Mucosa of descending colon (tissue), 3 donors: Measurements from ENCODE around the gene DYNC1LI2. TPM values are rescaled to one million over a fixed set of nuclear protein-coding genes. Genes with fewer than 3 reads are reported as not detected.

Experiments used
- ATAC-seq: fragments of 200-7000 bp; cut with Tn5 transposase; one replicate; pipeline ENCODE4 v1.9.1; 2020; ENCODE audit warnings: mild to moderate bottlenecking, moderate library complexity
- DNase-seq, 3 donors: peaks; one replicate each; pipeline ENCODE4 v3.0.0-alpha.2; 2020
- H3K36me3 ChIP-seq: fragments of 200-600 bp; one replicate; pipeline ENCODE4 v1.8.0; 2021; ENCODE audit warnings: low read depth, mild to moderate bottlenecking
- H3K4me1 ChIP-seq: fragments of 200-600 bp; one replicate; pipeline ENCODE4 v1.8.0; 2021; ENCODE audit warnings: low read depth, mild to moderate bottlenecking
- H3K4me3 ChIP-seq: fragments of 200-600 bp; one replicate; pipeline ENCODE4 v1.8.0; 2021; ENCODE audit warnings: mild to moderate bottlenecking
- H3K9me3 ChIP-seq: fragments of 200-600 bp; one replicate; pipeline ENCODE4 v1.8.0; 2021; ENCODE audit warnings: mild to moderate bottlenecking
- CTCF ChIP-seq: fragments of 200-600 bp; IDR thresholded peaks from one replicate; pipeline ENCODE4 v1.8.0; 2022; ENCODE audit warnings: antibody characterized with exemption, mild to moderate bottlenecking
- intact Hi-C, 2 donors: fragments of 100-400 bp; cut with DNase I in 1 of 2; cut with micrococcal nuclease in 1 of 2; formaldehyde crosslinking; loops; one replicate each; pipeline versions ENCODE4 v1.11.0 to v1.11.1; 2022; cut with DNase I, micrococcal nuclease
- total RNA-seq, 3 donors: library from RNA; stranded (reverse); fragmentation: NEBNext Ultra II Directional in 2 of 3; extraction: Animal tissue kit (Norgen Biotek cat#: 25700) in 2 of 3; gene quantifications; one replicate each; pipeline versions ENCODE4 v1.2.1 to v1.2.4, GENCODE V29; 2021 to 2023
- donor health status: DM: no; HTN: no; CAD: no; lungs with moderate emphysema.
- donor health status: DM: no; HTN: no; CAD: no.
- donor health status: DM: no; HTN: yes; CAD: no.

The DYNC1LI2 gene
- total RNA-seq, 3 donors from 2014 or later = 153 to 249 (median 217) TPM

DNA sequence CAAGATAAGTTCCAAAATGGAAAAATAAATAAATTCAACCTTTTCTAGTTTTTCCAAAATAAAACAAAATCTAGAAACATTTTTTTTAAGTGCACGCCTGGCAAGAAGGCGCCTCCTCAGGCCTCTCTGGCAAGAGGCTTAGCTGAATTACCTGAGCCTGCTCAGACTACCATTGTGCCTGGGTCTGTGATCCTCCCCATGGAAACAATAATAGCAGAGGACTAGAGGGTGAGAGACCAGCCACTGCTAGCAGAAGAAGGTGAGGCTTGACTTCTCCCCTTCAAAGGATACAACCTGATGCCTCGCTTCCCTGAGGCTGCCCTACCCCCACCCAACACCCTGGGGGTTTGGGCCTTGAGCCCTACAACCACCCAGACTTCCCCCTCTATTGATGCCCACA, 35.1 kb upstream of the DYNC1LI2 start:
- Histone ChIP-seq H3K9me3 (no peaks in the 10 kb centered on the region), H3K4me3 (no peak overlapping the region), H3K4me1 (no peaks in the 10 kb centered on the region), H3K36me3 (no peaks in the 10 kb centered on the region)
- no peak for TF ChIP-seq CTCF
- DNase-seq = no peak
- intact Hi-C loops = no loop called here
- ATAC-seq = no peak

GRCh38 chr16:66776457-66776856, 25.0 kb upstream of the DYNC1LI2 start:
- ATAC-seq = no peak
- intact Hi-C loops = no loop called here
- Histone ChIP-seq H3K36me3 (no peaks in the 10 kb centered on the region), H3K4me1 (no peaks in the 10 kb centered on the region), H3K4me3 (no peak overlapping the region), H3K9me3 (no peaks in the 10 kb centered on the region)
- no peak for TF ChIP-seq CTCF
- no peak for DNase-seq

DNA sequence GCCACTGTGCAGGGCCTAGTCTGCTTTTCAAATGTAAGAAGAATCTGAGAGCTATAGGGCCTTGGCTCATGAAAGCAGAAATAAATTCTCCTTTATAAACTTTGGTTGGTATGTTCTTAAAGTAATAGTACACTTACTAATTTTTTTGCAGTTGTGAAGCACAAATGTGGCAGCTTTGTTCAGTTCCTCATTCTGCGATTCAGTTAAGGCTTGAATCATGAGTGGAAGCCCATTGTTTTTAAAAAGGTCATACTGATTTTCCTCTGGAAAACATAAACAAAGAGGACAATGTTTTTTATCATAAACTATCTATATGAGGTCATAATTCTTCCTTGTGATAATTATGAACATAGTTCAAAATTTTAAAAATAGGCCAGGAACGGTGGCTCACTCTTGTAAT, 23.6 kb upstream of the DYNC1LI2 start:
- no peaks in the 10 kb centered on the region for H3K9me3 ChIP-seq
- DNase-seq = no peak
- no peaks in the 10 kb centered on the region for H3K36me3 ChIP-seq
- no peak for TF ChIP-seq CTCF
- ATAC-seq = no peak
- no peaks in the 10 kb centered on the region for H3K4me1 ChIP-seq
- H3K4me3 ChIP-seq = no peak overlapping the region
- intact Hi-C loops = no loop called here

GRCh38 chr16:66758086-66758485, 6.7 kb upstream of the DYNC1LI2 start:
- H3K36me3 ChIP-seq = no peaks in the 10 kb centered on the region
- intact Hi-C loops = no loop called here
- no peak for ATAC-seq
- no peaks in the 10 kb centered on the region for H3K4me1 ChIP-seq
- no peak for DNase-seq
- TF ChIP-seq CTCF = no peak
- H3K9me3 ChIP-seq = no peaks in the 10 kb centered on the region
- H3K4me3 ChIP-seq = no peak overlapping the region

DNA sequence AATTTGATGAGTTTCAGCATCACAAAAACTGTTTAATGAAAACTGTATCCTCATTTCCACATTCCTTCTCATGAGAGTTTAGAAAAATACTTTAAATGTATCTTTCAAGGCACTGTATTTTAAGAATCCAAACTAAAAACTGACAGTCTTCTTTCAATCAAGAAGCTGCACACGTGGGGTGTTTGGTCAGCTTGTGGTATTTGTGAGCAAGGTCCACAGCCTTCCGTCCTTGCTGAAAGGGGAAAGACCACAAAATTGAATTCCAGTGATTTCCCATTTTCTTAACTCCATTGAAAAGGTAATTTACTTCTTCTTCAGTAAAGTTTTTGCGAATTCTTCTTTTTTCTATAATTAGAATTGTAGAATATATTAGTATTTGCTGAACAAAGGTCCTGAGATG, 3.4 kb upstream of the DYNC1LI2 start:
- H3K36me3 ChIP-seq = no peaks in the 10 kb centered on the region
- H3K4me1 ChIP-seq = peaks cover 14% of the 10 kb centered on the region
- no peak for ATAC-seq
- intact Hi-C loops = no loop called here
- TF ChIP-seq CTCF = no peak
- H3K9me3 ChIP-seq = no peaks in the 10 kb centered on the region
- no peak for DNase-seq
- H3K4me3 ChIP-seq = no peak overlapping the region

GRCh38 chr16:66754211-66754610, 2.8 kb upstream of the DYNC1LI2 start:
- no peak for DNase-seq
- H3K4me1 ChIP-seq = peaks cover 20% of the 10 kb centered on the region
- no peak for TF ChIP-seq CTCF
- intact Hi-C loops = no loop called here
- no peaks in the 10 kb centered on the region for H3K36me3 ChIP-seq
- H3K9me3 ChIP-seq = no peaks in the 10 kb centered on the region
- ATAC-seq = no peak
- no peak overlapping the region for H3K4me3 ChIP-seq
